ENCODE results near the gene TENM4.

- TF ChIP-seq HDAC1 (CRISPR knock-in tag; IDR thresholded peaks at IDR 0.05) (no peak), CTCF (CRISPR knock-in tag; IDR thresholded peaks at IDR 0.05) (no peak), ZBTB49 (CRISPR knock-in tag; IDR thresholded peaks at IDR 0.05; ENCODE audit: borderline replicate concordance) (no peak), MATR3 (CRISPR knock-in tag; IDR thresholded peaks at IDR 0.05) (no peak), TCF7 (IDR thresholded peaks at IDR 0.05; ENCODE audit: low read depth) (no peak), HNF4G (IDR thresholded peaks at IDR 0.05; ENCODE audit: borderline replicate concordance, low read depth, low read length) (no peak), HNF4G (CRISPR knock-in tag; IDR thresholded peaks at IDR 0.05; ENCODE audit: borderline replicate concordance, low read depth) (no peak), CREM (IDR thresholded peaks at IDR 0.05) (no peak), CREM (CRISPR knock-in tag; IDR thresholded peaks at IDR 0.05) (no peak), PCBP2 (optimal IDR thresholded peaks at IDR 0.05; ENCODE audit: low read depth, low read length, poor library complexity, severe bottlenecking) (no peak), ZNF484 (CRISPR knock-in tag; IDR thresholded peaks at IDR 0.05; ENCODE audit: borderline replicate concordance, low read depth) (no peak), ATF2 (CRISPR knock-in tag; IDR thresholded peaks at IDR 0.05) (no peak), MLX (CRISPR knock-in tag; IDR thresholded peaks at IDR 0.05) (no peak)
Measured at GRCh38 chr11:78770931-78771330, 669.9 kb downstream of the TENM4 start.

All from HepG2 (cell line).